Type B pancreatic cell (in vitro differentiated cells): Measurements from ENCODE around the gene CLPSL2. TPM values are rescaled to one million over a fixed set of nuclear protein-coding genes. Genes with fewer than 3 reads are reported as not detected.

ENCODE experiments used
- DNase-seq: peaks from one replicate; pipeline ENCODE4 v3.0.0; 2021; ENCODE audit warnings: mixed read lengths; ENCODE audit not compliant: unreplicated experiment; ENCODE audit errors: extremely low spot score
- H3K27ac Mint-ChIP-seq: 2 replicates; pipeline ENCODE4 v1.8.0; 2021; ENCODE audit warnings: mild to moderate bottlenecking, mixed read lengths
- H3K27me3 Mint-ChIP-seq: 2 replicates; pipeline ENCODE4 v1.8.0; 2021; ENCODE audit warnings: mixed read lengths
- H3K36me3 Mint-ChIP-seq: 2 replicates; pipeline ENCODE4 v1.8.0; 2021; ENCODE audit warnings: mixed read lengths
- H3K4me1 Mint-ChIP-seq: one replicate; pipeline ENCODE4 v1.8.0; 2021; ENCODE audit warnings: mixed read lengths; ENCODE audit not compliant: unreplicated experiment
- H3K4me3 Mint-ChIP-seq: 2 replicates; pipeline ENCODE4 v1.8.0; 2021; ENCODE audit warnings: mild to moderate bottlenecking, mixed read lengths
- H3K9me3 Mint-ChIP-seq: 2 replicates; pipeline ENCODE4 v1.8.0; 2021; ENCODE audit warnings: mixed read lengths
- total RNA-seq: library from RNA; stranded (reverse); gene quantifications from 2 replicates; pipeline ENCODE4 v1.2.1, GENCODE V29; 2021; ENCODE audit warnings: low replicate concordance
- TF ChIP-seq, protein P1 (sequence below): fragments of 200-600 bp; sonication (generic); conservative IDR thresholded peaks from 2 replicates; pipeline ENCODE4 v1.5.0; 2021; ENCODE audit warnings: antibody characterized with exemption, mild to moderate bottlenecking

The CLPSL2 gene
- total RNA-seq, 1 donor from 2014 or later, result not detected

DNA sequence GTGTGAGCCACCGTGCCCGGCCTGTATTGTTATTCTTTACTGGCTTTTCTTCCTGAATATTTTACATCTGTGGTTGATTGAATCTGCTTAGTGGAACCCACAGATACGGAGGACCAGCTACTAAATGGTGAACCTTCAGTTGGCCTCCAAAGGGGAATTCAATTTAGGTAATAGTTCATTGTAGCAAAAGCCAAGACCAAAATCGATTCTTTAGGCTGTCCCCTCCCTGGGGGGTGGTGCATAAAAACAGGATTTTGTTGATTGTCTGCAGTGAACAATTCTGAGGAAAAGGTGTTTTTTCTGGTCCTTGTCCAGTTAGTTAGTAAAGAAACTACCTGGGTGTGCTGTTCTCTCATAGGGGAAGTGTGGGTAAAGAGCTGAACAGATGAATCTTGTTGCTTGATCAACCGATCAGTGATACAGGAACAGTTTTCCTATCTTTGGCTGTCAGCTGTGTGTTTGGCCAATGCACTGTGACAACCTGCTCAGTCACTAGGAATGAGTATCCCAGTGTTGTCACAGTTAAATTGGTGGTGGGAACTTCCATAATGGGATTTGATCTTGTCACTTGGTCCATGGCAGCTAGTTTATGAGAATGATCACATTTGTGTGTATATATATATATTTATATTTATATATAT, 48.3 kb downstream of the CLPSL2 start:
- Mint-ChIP-seq H3K4me1 (no peaks in the 10 kb centered on the region), H3K36me3 (no peaks in the 10 kb centered on the region), H3K27ac (no peak overlapping the region), H3K9me3 (no peaks in the 10 kb centered on the region), H3K4me3 (no peak overlapping the region), H3K27me3 (no peaks in the 10 kb centered on the region)
- TF ChIP-seq, protein P1, sequence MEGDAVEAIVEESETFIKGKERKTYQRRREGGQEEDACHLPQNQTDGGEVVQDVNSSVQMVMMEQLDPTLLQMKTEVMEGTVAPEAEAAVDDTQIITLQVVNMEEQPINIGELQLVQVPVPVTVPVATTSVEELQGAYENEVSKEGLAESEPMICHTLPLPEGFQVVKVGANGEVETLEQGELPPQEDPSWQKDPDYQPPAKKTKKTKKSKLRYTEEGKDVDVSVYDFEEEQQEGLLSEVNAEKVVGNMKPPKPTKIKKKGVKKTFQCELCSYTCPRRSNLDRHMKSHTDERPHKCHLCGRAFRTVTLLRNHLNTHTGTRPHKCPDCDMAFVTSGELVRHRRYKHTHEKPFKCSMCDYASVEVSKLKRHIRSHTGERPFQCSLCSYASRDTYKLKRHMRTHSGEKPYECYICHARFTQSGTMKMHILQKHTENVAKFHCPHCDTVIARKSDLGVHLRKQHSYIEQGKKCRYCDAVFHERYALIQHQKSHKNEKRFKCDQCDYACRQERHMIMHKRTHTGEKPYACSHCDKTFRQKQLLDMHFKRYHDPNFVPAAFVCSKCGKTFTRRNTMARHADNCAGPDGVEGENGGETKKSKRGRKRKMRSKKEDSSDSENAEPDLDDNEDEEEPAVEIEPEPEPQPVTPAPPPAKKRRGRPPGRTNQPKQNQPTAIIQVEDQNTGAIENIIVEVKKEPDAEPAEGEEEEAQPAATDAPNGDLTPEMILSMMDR, result no peak
- DNase-seq, result no peak

Other genes with a start within 250 kb of the CLPSL2 start
- gene FKBP5, start 87.7 kb upstream of the CLPSL2 start, total RNA-seq, result 2.0 and 12.5 TPM in 2 replicates
- gene ARMC12, start 39.6 kb upstream of the CLPSL2 start, total RNA-seq, result 0.26 and 1.8 TPM in 2 replicates
- gene CLPSL1, start 4.4 kb downstream of the CLPSL2 start, total RNA-seq, result not detected in 2 replicates
- gene CLPS, start 20.7 kb downstream of the CLPSL2 start, total RNA-seq, result 1.8 TPM in 1 of 2 replicates, not detected in the other
- not detected in 2 replicates for gene LHFPL5, start 28.8 kb downstream of the CLPSL2 start, total RNA-seq
- gene SRPK1, start 144.5 kb downstream of the CLPSL2 start, total RNA-seq, result 69.7 and 73.8 TPM in 2 replicates
- 0.19 TPM in 1 of 2 replicates, not detected in the other for gene SLC26A8, start 248.0 kb downstream of the CLPSL2 start, total RNA-seq